Keratinocyte (primary cell): ENCODE data around the gene CACNA1E. TPM values are rescaled to one million over a fixed set of nuclear protein-coding genes. Genes with fewer than 3 reads are reported as not detected.

Experiments used
- DNase-seq: peaks from one replicate; pipeline ENCODE4 v3.0.0-alpha.2; 2011; ENCODE audit warnings: low read depth, missing footprints, low spot score
- FAIRE-seq: peaks from 2 replicates; lab custom pipeline; 2011; peaks lifted over from hg19 to GRCh38; lab: Jason Lieb, UNC
- H2AFZ ChIP-seq: 2 replicates; pipeline ENCODE4 v1.6.0; 2012; ENCODE audit warnings: low read length, control low read depth, inconsistent platforms; ENCODE audit not compliant: control insufficient read depth
- H3K27ac ChIP-seq: 2 replicates; pipeline ENCODE4 v1.5.1; 2011; ENCODE audit warnings: low read length; ENCODE audit not compliant: control insufficient read depth, insufficient read depth
- H3K27me3 ChIP-seq: 3 replicates; pipeline ENCODE4 v1.6.0; 2011; ENCODE audit warnings: low read length; ENCODE audit not compliant: control insufficient read depth, insufficient read depth; ENCODE audit errors: extremely low read depth
- H3K36me3 ChIP-seq, 2 experiments: 2 replicates in 1 of 2; 3 replicates in 1 of 2; pipeline ENCODE4 v1.5.1; 2011; ENCODE audit warnings: low read length in 2 of 2, mild to moderate bottlenecking in 1 of 2; ENCODE audit not compliant: control insufficient read depth in 2 of 2, insufficient read depth in 2 of 2; ENCODE audit errors: extremely low read depth in 1 of 2
- H3K4me1 ChIP-seq: 3 replicates; pipeline ENCODE4 v1.5.1; 2011; ENCODE audit warnings: low read length; ENCODE audit not compliant: control insufficient read depth, insufficient read depth; ENCODE audit errors: extremely low read depth
- H3K4me2 ChIP-seq: 3 replicates; pipeline ENCODE4 v1.6.0; 2011; ENCODE audit warnings: low read depth, low read length; ENCODE audit not compliant: control insufficient read depth, insufficient read depth; ENCODE audit errors: extremely low read depth
- H3K4me3 ChIP-seq, 3 experiments: fragments of 200-600 bp in 1 of 3; sonication (generic) in 1 of 3; 2 replicates in 2 of 3; 3 replicates in 1 of 3; pipeline ENCODE4 v1.5.1; 2011 to 2016; ENCODE audit warnings: low read length in 3 of 3, mild to moderate bottlenecking in 3 of 3, control low read depth in 2 of 3, inconsistent platforms in 1 of 3, low read depth in 1 of 3, mixed read lengths in 1 of 3, mixed run types in 1 of 3, moderate library complexity in 1 of 3; ENCODE audit not compliant: control insufficient read depth in 2 of 3, insufficient read depth in 2 of 3; ENCODE audit errors: extremely low read depth in 1 of 3
- H3K79me2 ChIP-seq: 2 replicates; pipeline ENCODE4 v1.6.0; 2012; ENCODE audit warnings: low read length; ENCODE audit not compliant: control insufficient read depth, insufficient read depth
- H3K9ac ChIP-seq: 3 replicates; pipeline ENCODE4 v1.6.0; 2011; ENCODE audit warnings: low read length; ENCODE audit not compliant: control insufficient read depth, insufficient read depth; ENCODE audit errors: extremely low read depth
- H3K9me1 ChIP-seq: 3 replicates; pipeline ENCODE4 v1.6.0; 2011; ENCODE audit warnings: low read length; ENCODE audit not compliant: control insufficient read depth, insufficient read depth; ENCODE audit errors: extremely low read depth
- H3K9me3 ChIP-seq: 2 replicates; pipeline ENCODE4 v1.5.1; 2012; ENCODE audit warnings: low read depth, low read length; ENCODE audit not compliant: control insufficient read depth
- H4K20me1 ChIP-seq: 3 replicates; pipeline ENCODE4 v1.6.0; 2011; ENCODE audit warnings: low read length; ENCODE audit not compliant: control insufficient read depth, insufficient read depth; ENCODE audit errors: extremely low read depth
- EZH2 ChIP-seq: IDR thresholded peaks from one replicate; pipeline ENCODE4 v1.6.1; 2012; ENCODE audit warnings: inconsistent platforms, mild to moderate bottlenecking, low read length, moderate library complexity
- dilution Hi-C: fragments of 300-500 bp; cut with MboI; formaldehyde crosslinking; loops from one replicate; pipeline ENCODE4 v1.7.0; 2020; ENCODE audit warnings: low sequenced_read_pairs; ENCODE audit not compliant: extremely low pct_ligation_motif_present
- polyA plus RNA-seq, 5 experiments: library from polyadenylated mRNA; depleted of rRNA in 3 of 5; stranded (reverse) in 3 of 5; stranded (forward) in 1 of 5; unstranded in 1 of 5; fragments of >200 nt; gene quantifications; 1 replicate in 1 of 5; 2 replicates in 3 of 5; 3 replicates in 1 of 5; pipeline versions ENCODE4 v1.2.1 to v1.2.3, GENCODE V29; 2011 to 2012; ENCODE audit warnings: missing spikeins in 2 of 5, low read depth in 1 of 5, low replicate concordance in 1 of 5
- TF ChIP-seq, protein P1 (sequence below), 3 experiments: IDR thresholded peaks in 1 of 3; conservative IDR thresholded peaks in 1 of 3; optimal IDR thresholded peaks in 1 of 3; 2 replicates in 2 of 3; 3 replicates in 1 of 3; pipeline versions ENCODE3 to v1.5.1; 2011; ENCODE audit warnings: low read length in 3 of 3, mild to moderate bottlenecking in 3 of 3, moderate library complexity in 2 of 3, control low read depth in 1 of 3, inconsistent platforms in 1 of 3; ENCODE audit not compliant: insufficient read depth in 2 of 3; ENCODE audit errors: extremely low read depth in 1 of 3

Gene CACNA1E
- polyA plus RNA-seq, 1 donor (not counting 4 experiments of a cell fraction or from before 2014, with no cell fraction given): not detected

DNA sequence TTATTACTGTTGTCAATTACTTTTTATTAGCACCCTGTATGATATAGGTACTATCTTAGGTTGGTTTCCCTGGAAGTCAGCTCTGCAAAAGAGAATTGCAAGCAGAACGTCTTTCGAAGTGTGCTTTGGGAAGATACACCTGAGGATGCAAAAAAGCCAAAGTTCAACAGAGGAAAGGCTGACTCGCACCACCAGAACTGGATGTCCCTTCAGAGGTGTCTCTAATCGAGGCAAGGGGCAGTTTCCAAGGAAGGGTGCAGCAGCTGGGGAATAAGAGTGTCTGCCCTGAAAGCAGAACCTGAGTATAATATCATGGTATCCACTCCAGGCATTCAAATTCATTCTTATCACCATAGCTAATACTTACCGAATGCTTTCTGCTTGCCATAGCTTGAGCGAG is 149.6 kb downstream of the CACNA1E start:
- Histone ChIP-seq H3K4me3 (no peak overlapping the region), H3K9ac (no peak overlapping the region), H3K27me3 (no peaks in the 10 kb centered on the region), H3K9me3 (no peaks in the 10 kb centered on the region), H3K9me1 (no peaks in the 10 kb centered on the region), H3K27ac (no peak overlapping the region), H2AFZ (no peak overlapping the region), H3K36me3 (no peaks in the 10 kb centered on the region), H3K4me1 (no peaks in the 10 kb centered on the region), H4K20me1 (no peaks in the 10 kb centered on the region), H3K79me2 (no peaks in the 10 kb centered on the region), H3K4me2 (no peak overlapping the region)
- no peak for TF ChIP-seq EZH2
- TF ChIP-seq, protein P1, sequence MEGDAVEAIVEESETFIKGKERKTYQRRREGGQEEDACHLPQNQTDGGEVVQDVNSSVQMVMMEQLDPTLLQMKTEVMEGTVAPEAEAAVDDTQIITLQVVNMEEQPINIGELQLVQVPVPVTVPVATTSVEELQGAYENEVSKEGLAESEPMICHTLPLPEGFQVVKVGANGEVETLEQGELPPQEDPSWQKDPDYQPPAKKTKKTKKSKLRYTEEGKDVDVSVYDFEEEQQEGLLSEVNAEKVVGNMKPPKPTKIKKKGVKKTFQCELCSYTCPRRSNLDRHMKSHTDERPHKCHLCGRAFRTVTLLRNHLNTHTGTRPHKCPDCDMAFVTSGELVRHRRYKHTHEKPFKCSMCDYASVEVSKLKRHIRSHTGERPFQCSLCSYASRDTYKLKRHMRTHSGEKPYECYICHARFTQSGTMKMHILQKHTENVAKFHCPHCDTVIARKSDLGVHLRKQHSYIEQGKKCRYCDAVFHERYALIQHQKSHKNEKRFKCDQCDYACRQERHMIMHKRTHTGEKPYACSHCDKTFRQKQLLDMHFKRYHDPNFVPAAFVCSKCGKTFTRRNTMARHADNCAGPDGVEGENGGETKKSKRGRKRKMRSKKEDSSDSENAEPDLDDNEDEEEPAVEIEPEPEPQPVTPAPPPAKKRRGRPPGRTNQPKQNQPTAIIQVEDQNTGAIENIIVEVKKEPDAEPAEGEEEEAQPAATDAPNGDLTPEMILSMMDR (optimal IDR thresholded peaks at IDR 0.05 in 1 of 3, IDR thresholded peaks at IDR 0.05 in 1 of 3, conservative IDR thresholded peaks at IDR 0.05 in 1 of 3; ENCODE audit: extremely low read depth in 1 of 3, insufficient read depth in 2 of 3, low read length in 3 of 3): no peak
- FAIRE-seq (no peak), DNase-seq (no peak)
- dilution Hi-C loops: no loop called here

DNA sequence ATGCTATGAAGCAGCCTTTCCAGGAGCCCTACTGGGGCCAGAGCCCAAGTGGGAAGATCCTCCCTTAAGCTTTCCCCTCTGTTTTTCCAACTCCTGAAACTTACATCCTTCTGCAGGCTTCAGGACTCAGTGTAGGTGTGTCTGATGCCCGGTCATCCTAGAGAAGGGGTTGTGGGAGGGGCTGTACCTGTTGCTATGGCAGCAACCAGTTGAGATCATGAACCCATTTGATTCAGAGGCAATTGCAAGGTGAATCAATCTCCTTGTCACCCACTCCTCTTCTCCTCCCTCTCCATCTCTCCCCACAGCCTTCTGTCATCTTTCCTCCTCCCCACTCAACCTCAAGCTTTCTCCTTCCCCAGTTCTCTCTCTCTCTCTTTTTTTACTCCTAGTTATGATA is 151.8 kb downstream of the CACNA1E start:
- H3K4me2 ChIP-seq: no peak overlapping the region
- no peak overlapping the region for H2AFZ ChIP-seq
- DNase-seq (no peak), FAIRE-seq (no peak)
- TF ChIP-seq, protein P1 (optimal IDR thresholded peaks at IDR 0.05 in 1 of 3, IDR thresholded peaks at IDR 0.05 in 1 of 3, conservative IDR thresholded peaks at IDR 0.05 in 1 of 3; ENCODE audit: extremely low read depth in 1 of 3, insufficient read depth in 2 of 3, low read length in 3 of 3): no peak
- no peak for TF ChIP-seq EZH2
- no peak overlapping the region for H3K27ac ChIP-seq
- no peaks in the 10 kb centered on the region for H3K36me3 ChIP-seq
- dilution Hi-C loops: no loop called here
- no peaks in the 10 kb centered on the region for H3K27me3 ChIP-seq
- H4K20me1 ChIP-seq: no peaks in the 10 kb centered on the region
- H3K9me3 ChIP-seq: no peaks in the 10 kb centered on the region
- no peak overlapping the region for H3K4me3 ChIP-seq
- no peak overlapping the region for H3K9ac ChIP-seq
- H3K79me2 ChIP-seq: no peaks in the 10 kb centered on the region
- H3K9me1 ChIP-seq: no peaks in the 10 kb centered on the region
- H3K4me1 ChIP-seq: no peaks in the 10 kb centered on the region
